ENCODE measurements around the gene MEPCE. TPM values are rescaled to one million over a fixed set of nuclear protein-coding genes. Genes with fewer than 3 reads are reported as not detected.

Gene MEPCE
- total and polyA plus RNA-seq, 2 of the 8 experiments (the other 6 are each of a cell fraction or from before 2014, with no cell fraction given): 22.8 to 48.8 TPM

DNA sequence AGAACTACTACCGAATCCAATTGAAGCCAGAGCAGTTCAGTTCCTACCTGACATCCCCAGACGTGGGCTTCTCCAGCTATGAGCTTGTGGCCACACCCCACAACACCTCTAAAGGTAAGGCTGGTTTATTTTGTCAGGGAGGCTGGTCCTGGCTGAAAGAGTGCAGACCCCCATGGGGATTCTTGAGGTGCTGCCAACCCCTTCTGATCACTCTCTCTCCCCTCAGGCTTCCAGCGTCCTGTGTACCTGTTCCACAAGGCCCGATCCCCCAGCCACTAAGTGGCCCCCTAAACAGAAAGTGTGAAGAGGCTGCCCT lies 3.6 kb downstream of the MEPCE start:
- peaks cover 8% of the 10 kb centered on the region in 2 experiments for H4K20me1 ChIP-seq (replicated peaks in 1 of 2; ENCODE audit: control insufficient read depth in 1 of 2, insufficient read depth in 2 of 2, low read length in 2 of 2)
- H3K23me2 ChIP-seq (ENCODE audit: low read depth, low read length): peaks cover 8% of the 10 kb centered on the region; the same call in 1 of the 2 replicates
- no peak overlapping the region; a peak in 1 of 4 replicates for H3K4me2 ChIP-seq (ENCODE audit: insufficient read depth in 1 of 2, low read depth in 2 of 2, low read length in 2 of 2)
- H2AFZ ChIP-seq (ENCODE audit: low read length): no peak overlapping the region
- H3K27ac ChIP-seq (ENCODE audit: low read depth, low read length): no peak overlapping the region
- peaks cover 2% of the 10 kb centered on the region for H3K79me1 ChIP-seq (ENCODE audit: low read depth, low read length)
- no peak overlapping the region for H3K4ac ChIP-seq (replicated peaks; ENCODE audit: insufficient read length, low read depth, low read length)
- no peak overlapping the region for H4K5ac ChIP-seq (ENCODE audit: insufficient read length, low read depth, low read length)
- H3K9ac ChIP-seq (replicated peaks in 1 of 4; ENCODE audit: extremely low read depth in 1 of 4, low read depth in 3 of 4, low read length in 3 of 4): no peak overlapping the region
- H3K4me3 ChIP-seq (ENCODE audit: extremely low read depth in 1 of 4, insufficient read depth in 2 of 4, low read depth in 3 of 4, low read length in 4 of 4): no peak overlapping the region
- DNase-seq (ENCODE audit: low read depth in 1 of 2, low spot score in 2 of 2): no peak
- no peak overlapping the region for H3K14ac ChIP-seq (ENCODE audit: insufficient read length)
- no peaks in the 10 kb centered on the region for H3K9me3 ChIP-seq (ENCODE audit: insufficient read depth in 2 of 2, low read depth in 1 of 2, low read length in 1 of 2)
- H2AK5ac ChIP-seq (ENCODE audit: low read depth, low read length): no peak overlapping the region
- no peak overlapping the region for H2BK15ac ChIP-seq (ENCODE audit: low read length)
- H2BK20ac ChIP-seq (ENCODE audit: low read length): no peak overlapping the region
- H4K91ac ChIP-seq (replicated peaks; ENCODE audit: insufficient read length, low read length): no peak overlapping the region
- no peak overlapping the region for H2BK120ac ChIP-seq (replicated peaks; ENCODE audit: low read depth, low read length)
- H2BK5ac ChIP-seq (ENCODE audit: low read depth, low read length): no peak overlapping the region; the same call in 1 of the 2 replicates
- no peaks in the 10 kb centered on the region for H3K27me3 ChIP-seq (replicated peaks in 1 of 4; ENCODE audit: control insufficient read depth in 3 of 4, extremely low read depth in 1 of 4, insufficient read depth in 3 of 4, low read length in 3 of 4)
- peak overlapping the region; percentile 11; the same call in 1 of the 2 replicates for H4K8ac ChIP-seq (ENCODE audit: extremely low read depth, insufficient read depth, low read length)
- CTCF ChIA-PET (ENCODE audit: partially characterized antibody): interaction anchor here (1.3 to 2.7 kb wide), 3 partner anchors 11 to 26 kb away, joined by 3 to 9 read pairs (median 8); no protein-coding TSS in a partner anchor
- no peak overlapping the region for H2BK12ac ChIP-seq (ENCODE audit: low read depth, low read length)
- H3K56ac ChIP-seq (replicated peaks; ENCODE audit: insufficient read length, low read depth, low read length): no peak overlapping the region
- no peak overlapping the region for H3K23ac ChIP-seq (ENCODE audit: insufficient read length)
- H3K79me2 ChIP-seq (ENCODE audit: control insufficient read depth in 1 of 2, insufficient read depth in 2 of 2, low read length in 2 of 2): peaks cover 0 to 49% of the 10 kb centered on the region in 2 experiments; a peak in 3 of 4 replicates
- no peak overlapping the region for H3K18ac ChIP-seq (ENCODE audit: extremely low read depth, low read length)
- peaks cover 2 to 44% (median 18%) of the 10 kb centered on the region in 4 experiments; a peak in 6 of 8 replicates for H3K36me3 ChIP-seq (ENCODE audit: control insufficient read depth in 2 of 4, insufficient read depth in 4 of 4, low read length in 3 of 4)
- FAIRE-seq: no peak
- POLR2A ChIA-PET (ENCODE audit: partially characterized antibody): interaction anchor here (1.0 to 5.2 kb wide), 2 partner anchors 19 to 68 kb away, joined by 3 to 55 read pairs; no protein-coding TSS in a partner anchor
- TF ChIP-seq EGR1 (IDR thresholded peaks at IDR 0.05; ENCODE audit: borderline replicate concordance, low read depth, low read length) (no peak), ASH2L (IDR thresholded peaks at IDR 0.05; ENCODE audit: low read length) (no peak), POLR2A (IDR thresholded peaks at IDR 0.05; ENCODE audit: control extremely low read depth in 1 of 2, low read depth in 2 of 2, low read length in 2 of 2) (peak in 1 of 2 experiments; percentile 46; a peak in 1 of 3 replicates), SP2 (IDR thresholded peaks at IDR 0.05; ENCODE audit: low read length) (no peak)
- 82% methylated on average over 4 of the region's 4 CpGs; no CpG with 5 or more reads in 1 of the 2 experiments for WGBS, 2 experiments (ENCODE audit: extremely low coverage in 1 of 2, insufficient coverage in 1 of 2, insufficient read length in 1 of 2, insufficient replicate concordance in 2 of 2, low coverage in 1 of 2, low lambda C conversion rate in 2 of 2, missing lambda C conversion rate in 1 of 2)
- H3K4me1 ChIP-seq (replicated peaks in 1 of 4; ENCODE audit: control insufficient read depth in 3 of 4, insufficient read depth in 4 of 4, low read length in 3 of 4): peaks cover 4 to 17% (median 10%) of the 10 kb centered on the region in 4 experiments

All from H1 (cell line).